HG02938 (cell line): Measurements from ENCODE around the gene OSGIN1.

Experiments used
- ATAC-seq: cut with Tn5 transposase; IDR thresholded peaks from one replicate; pipeline ENCODE4 v1.9.1; 2021; ENCODE audit warnings: mild to moderate bottlenecking, moderate library complexity; ENCODE audit not compliant: unreplicated experiment

Gene OSGIN1

GRCh38 chr16:83956336-83957289 lies 3.6 kb downstream of the OSGIN1 start:
- no peak for ATAC-seq

- no peak for ATAC-seq
Measured at GRCh38 chr16:83957296-83957855, 4.3 kb downstream of the OSGIN1 start.

GRCh38 chr16:83958137-83958845 lies 5.3 kb downstream of the OSGIN1 start:
- no peak for ATAC-seq

- ATAC-seq: no peak
Measured at GRCh38 chr16:83958846-83959565, 6.0 kb downstream of the OSGIN1 start.

GRCh38 chr16:83959656-83960434 lies 6.8 kb downstream of the OSGIN1 start:
- no peak for ATAC-seq

GRCh38 chr16:83960521-83961249 lies 7.6 kb downstream of the OSGIN1 start:
- ATAC-seq: no peak

- no peak for ATAC-seq
Measured at GRCh38 chr16:83961591-83961990, 8.6 kb downstream of the OSGIN1 start.

- no peak for ATAC-seq
Measured at GRCh38 chr16:83963277-83964119, 10.5 kb downstream of the OSGIN1 start.

GRCh38 chr16:83964684-83965443 lies 11.8 kb downstream of the OSGIN1 start:
- ATAC-seq: no peak

- ATAC-seq: no peak
Measured at GRCh38 chr16:83965444-83966152, 12.6 kb downstream of the OSGIN1 start.

GRCh38 chr16:83966153-83966696 lies 13.2 kb downstream of the OSGIN1 start:
- ATAC-seq: no peak

- ATAC-seq: no peak
Measured at GRCh38 chr16:83967091-83967490, 14.1 kb downstream of the OSGIN1 start.

GRCh38 chr16:83967838-83968305 lies 14.8 kb downstream of the OSGIN1 start, which contains the start of gene NECAB2:
Gene NECAB2 (plus strand): TSS chr16:83968244. CDS start chr16:83968649, 405 bp downstream.
- ATAC-seq: no peak

- no peak for ATAC-seq
Measured at GRCh38 chr16:83968306-83968851, 15.3 kb downstream of the OSGIN1 start.

GRCh38 chr16:83968891-83969649 lies 16.0 kb downstream of the OSGIN1 start:
- ATAC-seq: no peak
